Activated T-helper 2 cell treated with anti-CD3 and anti-CD28 coated beads, Interferon-gamma antibody, Interleukin-2, Interleukin-4, amounts not matched to agents 10 μg/mL and 5 μg/mL and 100 μg/mL, durations not matched to agents 14 hours and 24 hours and 36 hours (primary cell): Measurements from ENCODE around the gene MCMBP. TPM values are rescaled to one million over a fixed set of nuclear protein-coding genes. Genes with fewer than 3 reads are reported as not detected.

Source experiments
- DNase-seq: peaks from one replicate; pipeline ENCODE4 v3.0.0; 2021; ENCODE audit warnings: low spot score
- H3K27ac Mint-ChIP-seq: one replicate; pipeline ENCODE4 v1.8.0; 2021; ENCODE audit warnings: mixed read lengths
- H3K27me3 Mint-ChIP-seq: one replicate; pipeline ENCODE4 v1.8.0; 2021; ENCODE audit warnings: low read depth, mixed read lengths
- H3K36me3 Mint-ChIP-seq: one replicate; pipeline ENCODE4 v1.8.0; 2021; ENCODE audit warnings: low read depth, mixed read lengths
- H3K4me1 Mint-ChIP-seq: one replicate; pipeline ENCODE4 v1.8.0; 2021; ENCODE audit warnings: low read depth, mixed read lengths
- H3K4me3 Mint-ChIP-seq: one replicate; pipeline ENCODE4 v1.8.0; 2021; ENCODE audit warnings: low read depth, mild to moderate bottlenecking, moderate library complexity, mixed read lengths
- H3K9me3 Mint-ChIP-seq: one replicate; pipeline ENCODE4 v1.8.0; 2021; ENCODE audit warnings: mixed read lengths
- intact Hi-C: fragments of 100-400 bp; cut with micrococcal nuclease; formaldehyde crosslinking; loops from one replicate; pipeline ENCODE4 v1.15.1; 2023
- total RNA-seq: library from RNA; stranded (reverse); gene quantifications from 2 replicates; pipeline ENCODE4 v1.2.3, GENCODE V29; 2022

Gene MCMBP
- total RNA-seq, 1 donor from 2014 or later, result 94.6 TPM

- peaks cover 45% of the 10 kb centered on the region for H3K4me1 Mint-ChIP-seq
- peaks cover 42% of the 10 kb centered on the region for H3K36me3 Mint-ChIP-seq
- no peak overlapping the region for H3K4me3 Mint-ChIP-seq
Measured at GRCh38 chr10:119867317-119867716, 5.3 kb downstream of the MCMBP start.

GRCh38 chr10:119865699-119866240 lies 6.9 kb downstream of the MCMBP start:
- H3K4me3 Mint-ChIP-seq, result no peak overlapping the region
- peaks cover 41% of the 10 kb centered on the region for H3K36me3 Mint-ChIP-seq
- no peak for DNase-seq
- peaks cover 43% of the 10 kb centered on the region for H3K4me1 Mint-ChIP-seq
- no peaks in the 10 kb centered on the region for H3K27me3 Mint-ChIP-seq
- no peak overlapping the region for H3K27ac Mint-ChIP-seq
- intact Hi-C loops, result no loop called here
- H3K9me3 Mint-ChIP-seq, result peaks cover 6% of the 10 kb centered on the region

More at GRCh38 chr10:119867317-119867716, 5.3 kb downstream of the MCMBP start:
- no peak overlapping the region for H3K27ac Mint-ChIP-seq
- no peaks in the 10 kb centered on the region for H3K27me3 Mint-ChIP-seq
- no peak for DNase-seq
- peaks cover 6% of the 10 kb centered on the region for H3K9me3 Mint-ChIP-seq
- intact Hi-C loops, result no loop called here

- H3K27ac Mint-ChIP-seq, result no peak overlapping the region
Measured at GRCh38 chr10:119863951-119864565, 8.6 kb downstream of the MCMBP start.

GRCh38 chr10:119862524-119862923 lies 10.1 kb downstream of the MCMBP start:
- no peak overlapping the region for H3K27ac Mint-ChIP-seq
- H3K4me1 Mint-ChIP-seq, result peaks cover 39% of the 10 kb centered on the region
- intact Hi-C loops, result no loop called here
- H3K9me3 Mint-ChIP-seq, result peaks cover 6% of the 10 kb centered on the region
- no peak for DNase-seq
- peaks cover 37% of the 10 kb centered on the region for H3K36me3 Mint-ChIP-seq
- no peaks in the 10 kb centered on the region for H3K27me3 Mint-ChIP-seq
- no peak overlapping the region for H3K4me3 Mint-ChIP-seq

More at GRCh38 chr10:119863951-119864565, 8.6 kb downstream of the MCMBP start:
- Mint-ChIP-seq H3K9me3 (peaks cover 6% of the 10 kb centered on the region), H3K4me1 (peaks cover 46% of the 10 kb centered on the region), H3K36me3 (peaks cover 41% of the 10 kb centered on the region), H3K4me3 (no peak overlapping the region), H3K27me3 (no peaks in the 10 kb centered on the region)
- intact Hi-C loops, result no loop called here
- DNase-seq, result no peak

- intact Hi-C loops, result no loop called here
- H3K27ac Mint-ChIP-seq, result no peak overlapping the region
- H3K36me3 Mint-ChIP-seq, result peaks cover 38% of the 10 kb centered on the region
- no peak for DNase-seq
- H3K4me1 Mint-ChIP-seq, result peaks cover 36% of the 10 kb centered on the region
- H3K9me3 Mint-ChIP-seq, result peaks cover 6% of the 10 kb centered on the region
- H3K27me3 Mint-ChIP-seq, result no peaks in the 10 kb centered on the region
- H3K4me3 Mint-ChIP-seq, result no peak overlapping the region
Measured at GRCh38 chr10:119860866-119861607, 11.6 kb downstream of the MCMBP start.

- intact Hi-C loops, result loop anchor here (1.0 kb wide), 2 partner anchors 109 to 173 kb away; no protein-coding TSS in a partner anchor
- Mint-ChIP-seq H3K4me1 (peaks cover 30% of the 10 kb centered on the region), H3K27me3 (no peaks in the 10 kb centered on the region), H3K27ac (no peak overlapping the region), H3K9me3 (peaks cover 3% of the 10 kb centered on the region), H3K36me3 (peaks cover 37% of the 10 kb centered on the region), H3K4me3 (no peak overlapping the region)
- DNase-seq, result no peak
Measured at GRCh38 chr10:119859420-119860258, 13.0 kb downstream of the MCMBP start.

- no peak for DNase-seq
- H3K4me3 Mint-ChIP-seq, result no peak overlapping the region
- H3K4me1 Mint-ChIP-seq, result peaks cover 23% of the 10 kb centered on the region
- no peaks in the 10 kb centered on the region for H3K27me3 Mint-ChIP-seq
- intact Hi-C loops, result no loop called here
- no peaks in the 10 kb centered on the region for H3K9me3 Mint-ChIP-seq
- H3K36me3 Mint-ChIP-seq, result peaks cover 30% of the 10 kb centered on the region
- H3K27ac Mint-ChIP-seq, result no peak overlapping the region
Measured at GRCh38 chr10:119858063-119858462, 14.6 kb downstream of the MCMBP start.

GRCh38 chr10:119853574-119853973 lies 19.1 kb downstream of the MCMBP start:
- Mint-ChIP-seq H3K9me3 (no peaks in the 10 kb centered on the region), H3K27ac (no peak overlapping the region), H3K36me3 (peaks cover 53% of the 10 kb centered on the region), H3K27me3 (no peaks in the 10 kb centered on the region), H3K4me1 (no peaks in the 10 kb centered on the region), H3K4me3 (no peak overlapping the region)
- no peak for DNase-seq
- intact Hi-C loops, result no loop called here

- no peaks in the 10 kb centered on the region for H3K4me1 Mint-ChIP-seq
Measured at GRCh38 chr10:119852822-119853221, 19.8 kb downstream of the MCMBP start.

GRCh38 chr10:119852277-119852676 lies 20.4 kb downstream of the MCMBP start:
- Mint-ChIP-seq H3K27me3 (no peaks in the 10 kb centered on the region), H3K36me3 (peaks cover 63% of the 10 kb centered on the region), H3K4me1 (no peaks in the 10 kb centered on the region), H3K27ac (no peak overlapping the region), H3K9me3 (no peaks in the 10 kb centered on the region), H3K4me3 (no peak overlapping the region)
- no peak for DNase-seq
- intact Hi-C loops, result no loop called here

More at GRCh38 chr10:119852822-119853221, 19.8 kb downstream of the MCMBP start:
- H3K4me3 Mint-ChIP-seq, result no peak overlapping the region
- no peaks in the 10 kb centered on the region for H3K27me3 Mint-ChIP-seq
- no peak for DNase-seq
- intact Hi-C loops, result no loop called here
- peaks cover 60% of the 10 kb centered on the region for H3K36me3 Mint-ChIP-seq
- no peak overlapping the region for H3K27ac Mint-ChIP-seq
- H3K9me3 Mint-ChIP-seq, result no peaks in the 10 kb centered on the region

GRCh38 chr10:119849944-119850343 lies 22.7 kb downstream of the MCMBP start:
- intact Hi-C loops, result no loop called here

GRCh38 chr10:119849031-119849789 lies 23.4 kb downstream of the MCMBP start:
- H3K4me3 Mint-ChIP-seq, result no peak overlapping the region
- intact Hi-C loops, result no loop called here
- no peak for DNase-seq
- H3K4me1 Mint-ChIP-seq, result no peaks in the 10 kb centered on the region
- H3K9me3 Mint-ChIP-seq, result no peaks in the 10 kb centered on the region
- no peaks in the 10 kb centered on the region for H3K27me3 Mint-ChIP-seq
- H3K36me3 Mint-ChIP-seq, result peaks cover 74% of the 10 kb centered on the region
- H3K27ac Mint-ChIP-seq, result no peak overlapping the region

More at GRCh38 chr10:119849944-119850343, 22.7 kb downstream of the MCMBP start:
- Mint-ChIP-seq H3K27ac (no peak overlapping the region), H3K4me3 (no peak overlapping the region), H3K9me3 (no peaks in the 10 kb centered on the region), H3K27me3 (no peaks in the 10 kb centered on the region), H3K36me3 (peaks cover 68% of the 10 kb centered on the region), H3K4me1 (no peaks in the 10 kb centered on the region)
- DNase-seq, result no peak
